PFSK-1 (cell line): Measurements from ENCODE around the gene CPD.

Source experiments
- FOXP2 ChIP-seq: optimal IDR thresholded peaks from 2 replicates; pipeline ENCODE3; 2011; ENCODE audit warnings: borderline replicate concordance, control low read depth, inconsistent platforms; ENCODE audit not compliant: insufficient read depth; ENCODE audit errors: extremely low read length, extremely low read depth
- POLR2AphosphoS5 ChIP-seq: IDR thresholded peaks from 2 replicates; pipeline ENCODE4 v1.6.1; 2012; ENCODE audit warnings: low read depth, mild to moderate bottlenecking, control low read depth, low read length, moderate library complexity
- SIN3A ChIP-seq: IDR thresholded peaks from 2 replicates; pipeline ENCODE4 v1.6.1; 2012; ENCODE audit warnings: mild to moderate bottlenecking, low read length, moderate library complexity, borderline replicate concordance; ENCODE audit not compliant: insufficient read depth
- TAF1 ChIP-seq: IDR thresholded peaks from 2 replicates; pipeline ENCODE4 v1.6.1; 2012; ENCODE audit warnings: low read length, control low read depth, borderline replicate concordance; ENCODE audit not compliant: insufficient read depth
- TF ChIP-seq, protein P1 (sequence below), 2 experiments: IDR thresholded peaks; 2 replicates each; pipeline versions ENCODE4 v1.6.1 to v1.8.0; 2011 to 2012; ENCODE audit warnings: low read depth in 2 of 2, low read length in 2 of 2, control low read depth in 1 of 2, inconsistent platforms in 1 of 2, mild to moderate bottlenecking in 1 of 2, moderate library complexity in 1 of 2; ENCODE audit not compliant: insufficient read depth in 1 of 2

The CPD gene

GRCh38 chr17:30395398-30396022 is 16.8 kb downstream of the CPD start:
- no peak for TF ChIP-seq POLR2AphosphoS5
- no peak for TF ChIP-seq SIN3A
- TF ChIP-seq, protein P1, sequence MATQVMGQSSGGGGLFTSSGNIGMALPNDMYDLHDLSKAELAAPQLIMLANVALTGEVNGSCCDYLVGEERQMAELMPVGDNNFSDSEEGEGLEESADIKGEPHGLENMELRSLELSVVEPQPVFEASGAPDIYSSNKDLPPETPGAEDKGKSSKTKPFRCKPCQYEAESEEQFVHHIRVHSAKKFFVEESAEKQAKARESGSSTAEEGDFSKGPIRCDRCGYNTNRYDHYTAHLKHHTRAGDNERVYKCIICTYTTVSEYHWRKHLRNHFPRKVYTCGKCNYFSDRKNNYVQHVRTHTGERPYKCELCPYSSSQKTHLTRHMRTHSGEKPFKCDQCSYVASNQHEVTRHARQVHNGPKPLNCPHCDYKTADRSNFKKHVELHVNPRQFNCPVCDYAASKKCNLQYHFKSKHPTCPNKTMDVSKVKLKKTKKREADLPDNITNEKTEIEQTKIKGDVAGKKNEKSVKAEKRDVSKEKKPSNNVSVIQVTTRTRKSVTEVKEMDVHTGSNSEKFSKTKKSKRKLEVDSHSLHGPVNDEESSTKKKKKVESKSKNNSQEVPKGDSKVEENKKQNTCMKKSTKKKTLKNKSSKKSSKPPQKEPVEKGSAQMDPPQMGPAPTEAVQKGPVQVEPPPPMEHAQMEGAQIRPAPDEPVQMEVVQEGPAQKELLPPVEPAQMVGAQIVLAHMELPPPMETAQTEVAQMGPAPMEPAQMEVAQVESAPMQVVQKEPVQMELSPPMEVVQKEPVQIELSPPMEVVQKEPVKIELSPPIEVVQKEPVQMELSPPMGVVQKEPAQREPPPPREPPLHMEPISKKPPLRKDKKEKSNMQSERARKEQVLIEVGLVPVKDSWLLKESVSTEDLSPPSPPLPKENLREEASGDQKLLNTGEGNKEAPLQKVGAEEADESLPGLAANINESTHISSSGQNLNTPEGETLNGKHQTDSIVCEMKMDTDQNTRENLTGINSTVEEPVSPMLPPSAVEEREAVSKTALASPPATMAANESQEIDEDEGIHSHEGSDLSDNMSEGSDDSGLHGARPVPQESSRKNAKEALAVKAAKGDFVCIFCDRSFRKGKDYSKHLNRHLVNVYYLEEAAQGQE (IDR thresholded peaks at IDR 0.05; ENCODE audit: insufficient read depth in 1 of 2, low read depth in 2 of 2, low read length in 2 of 2), result no peak
- TF ChIP-seq TAF1, result no peak
- no peak for TF ChIP-seq FOXP2

DNA sequence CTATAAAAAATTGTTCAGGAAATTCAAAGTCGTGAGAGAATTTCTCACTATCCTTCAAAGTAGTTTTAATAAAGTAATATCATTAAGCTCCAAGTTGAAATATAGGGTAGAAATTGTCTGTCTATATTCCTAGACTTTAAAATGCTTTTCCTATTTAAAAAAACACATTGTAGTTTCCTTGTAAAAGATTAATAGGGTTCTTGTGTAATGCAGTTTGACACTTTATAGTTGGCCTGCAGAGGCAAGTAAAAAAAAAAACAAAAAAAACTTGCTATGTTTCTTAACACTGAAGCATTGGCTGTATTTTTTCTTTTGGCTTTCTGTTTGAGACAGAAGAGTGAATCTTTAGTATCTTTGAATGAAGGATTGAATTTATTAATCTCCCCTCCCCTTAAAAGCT is 17.4 kb downstream of the CPD start:
- no peak for TF ChIP-seq TAF1
- TF ChIP-seq POLR2AphosphoS5, result no peak
- no peak for TF ChIP-seq FOXP2
- TF ChIP-seq SIN3A, result no peak
- TF ChIP-seq, protein P1 (IDR thresholded peaks at IDR 0.05; ENCODE audit: insufficient read depth in 1 of 2, low read depth in 2 of 2, low read length in 2 of 2), result no peak

- TF ChIP-seq POLR2AphosphoS5, result no peak
- no peak for TF ChIP-seq SIN3A
- TF ChIP-seq, protein P1 (IDR thresholded peaks at IDR 0.05; ENCODE audit: insufficient read depth in 1 of 2, low read depth in 2 of 2, low read length in 2 of 2), result no peak
- TF ChIP-seq TAF1, result no peak
- TF ChIP-seq FOXP2, result no peak
Observed at GRCh38 chr17:30396612-30397011, 17.9 kb downstream of the CPD start.

- TF ChIP-seq, protein P1 (IDR thresholded peaks at IDR 0.05; ENCODE audit: insufficient read depth in 1 of 2, low read depth in 2 of 2, low read length in 2 of 2), result no peak
- TF ChIP-seq SIN3A, result no peak
- no peak for TF ChIP-seq POLR2AphosphoS5
- no peak for TF ChIP-seq FOXP2
Observed at GRCh38 chr17:30398328-30399041, 19.8 kb downstream of the CPD start.

DNA sequence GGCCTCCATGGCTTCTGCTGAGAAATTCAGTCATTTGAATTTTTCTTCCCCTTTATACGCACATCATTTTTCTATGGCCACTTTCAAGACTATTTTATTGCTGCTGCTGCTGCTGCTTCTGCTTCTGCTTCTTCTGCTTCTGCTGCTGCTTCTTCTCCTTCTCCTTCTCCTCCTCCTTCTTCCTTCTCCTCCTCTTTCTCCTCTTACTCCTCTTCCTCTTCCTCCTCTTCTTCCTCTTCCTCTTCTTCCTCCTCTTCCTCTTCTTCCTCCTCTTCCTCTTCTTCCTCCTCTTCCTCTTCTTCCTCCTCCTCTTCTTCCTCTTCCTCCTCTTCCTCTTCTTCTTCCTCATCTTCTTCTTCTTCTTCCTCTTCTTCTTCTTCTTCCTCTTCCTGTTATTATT is 22.4 kb downstream of the CPD start:
- TF ChIP-seq, protein P1 (IDR thresholded peaks at IDR 0.05; ENCODE audit: insufficient read depth in 1 of 2, low read depth in 2 of 2, low read length in 2 of 2), result no peak
- TF ChIP-seq POLR2AphosphoS5, result no peak
- TF ChIP-seq SIN3A, result no peak
- no peak for TF ChIP-seq FOXP2
- TF ChIP-seq TAF1, result no peak
